HFF-Myc (cell line): ENCODE results near the gene CCNDBP1.

Source experiments
- DNase-seq: peaks from one replicate; pipeline ENCODE4 v3.0.0-alpha.2; 2011; ENCODE audit warnings: low read depth; ENCODE audit errors: extremely low read depth
- H3K4me3 ChIP-seq: replicated peaks from 2 replicates; pipeline ENCODE4 v1.5.1; 2011; ENCODE audit warnings: low read depth, mild to moderate bottlenecking, control low read depth, low read length
- CTCF ChIP-seq: IDR thresholded peaks from 2 replicates; pipeline ENCODE4 v1.5.1; 2012; ENCODE audit warnings: mild to moderate bottlenecking, low read depth, low read length, control low read depth; ENCODE audit errors: missing control alignments

CCNDBP1 gene

DNA sequence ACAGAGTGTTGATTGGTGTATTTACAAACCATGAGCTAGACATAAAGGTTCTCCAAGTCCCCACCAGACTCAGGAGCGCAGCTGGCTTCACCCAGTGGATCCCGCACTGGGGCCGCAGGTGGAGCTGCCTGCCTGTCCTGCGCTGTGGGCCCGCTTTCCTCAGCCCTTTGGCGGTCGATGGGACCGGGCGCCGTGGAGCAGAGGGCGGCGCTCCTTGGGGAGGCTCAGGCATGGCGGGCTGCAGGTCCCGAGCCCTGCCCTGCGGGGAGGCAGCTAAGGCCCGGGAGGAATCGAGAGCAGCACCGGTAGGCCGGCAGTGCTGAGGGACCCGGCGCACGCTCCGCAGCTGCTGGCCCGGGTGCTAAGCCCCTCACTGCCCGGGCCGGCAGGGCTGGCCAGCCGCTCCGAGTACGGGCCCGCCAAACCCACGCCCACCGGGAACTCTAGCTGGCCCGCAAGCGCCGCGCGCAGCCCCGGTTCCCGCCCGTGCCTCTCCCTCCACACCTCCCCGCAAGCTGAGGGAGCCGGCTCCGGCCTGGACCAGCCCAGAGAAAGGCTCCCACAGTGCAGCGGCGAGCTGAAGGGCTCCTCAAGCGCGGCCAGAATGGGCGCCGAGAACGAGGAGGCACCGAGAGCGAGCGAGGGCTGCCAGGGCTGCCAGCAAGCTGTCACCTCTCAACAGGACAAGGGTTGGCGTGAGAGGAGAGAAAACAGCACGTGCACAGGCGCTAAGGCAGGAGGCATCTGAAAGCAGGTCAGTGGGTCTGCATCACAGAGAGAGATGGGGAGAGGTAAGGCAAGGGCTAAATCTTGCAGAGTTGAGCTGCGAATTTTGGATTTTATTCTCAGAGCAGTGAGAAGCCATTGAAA lies 41.5 kb downstream of the CCNDBP1 start:
- no peak for DNase-seq
- no peak overlapping the region for H3K4me3 ChIP-seq
- TF ChIP-seq CTCF, result no peak

GRCh38 chr15:43229977-43230376 lies 44.8 kb downstream of the CCNDBP1 start:
- no peak for TF ChIP-seq CTCF
- no peak overlapping the region for H3K4me3 ChIP-seq
- DNase-seq, result no peak

- H3K4me3 ChIP-seq, result no peak overlapping the region
- no peak for TF ChIP-seq CTCF
- DNase-seq, result no peak
These were observed 45.5 kb downstream of the CCNDBP1 start for GRCh38 chr15:43230640-43231115.

DNA sequence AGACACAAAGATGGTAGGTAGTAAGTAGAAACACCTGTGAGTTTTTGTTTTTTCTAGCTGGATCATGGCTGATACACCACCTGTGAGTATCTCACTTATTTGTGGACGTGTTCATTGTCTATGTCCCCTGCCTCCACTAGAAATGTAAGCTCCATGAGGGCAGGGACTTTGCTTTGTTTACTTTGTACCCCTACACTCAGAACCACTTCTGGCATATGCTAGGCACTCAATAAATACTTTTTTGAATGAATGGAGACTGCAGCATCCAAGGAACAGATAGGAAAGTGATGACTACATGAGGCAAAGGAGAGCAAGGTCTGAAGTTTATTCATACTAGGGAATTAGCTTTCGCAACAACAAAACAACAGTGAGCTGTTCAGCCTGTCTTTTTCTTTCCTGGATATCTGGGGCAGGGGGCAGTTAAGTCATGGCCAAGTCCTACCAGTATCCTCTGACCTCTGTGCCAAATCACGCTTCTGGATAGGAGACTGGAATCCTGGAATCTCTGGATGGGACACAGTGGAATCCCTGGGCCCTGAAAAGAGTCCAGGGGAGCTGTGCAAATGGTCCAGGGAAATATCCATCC lies 47.2 kb downstream of the CCNDBP1 start:
- no peak for DNase-seq
- H3K4me3 ChIP-seq, result no peak overlapping the region
- no peak for TF ChIP-seq CTCF

GRCh38 chr15:43235536-43235935 lies 50.3 kb downstream of the CCNDBP1 start:
- H3K4me3 ChIP-seq, result no peak overlapping the region
- TF ChIP-seq CTCF, result no peak
- no peak for DNase-seq

GRCh38 chr15:43237842-43238470 lies 52.8 kb downstream of the CCNDBP1 start:
- no peak overlapping the region for H3K4me3 ChIP-seq
- DNase-seq, result no peak
- TF ChIP-seq CTCF, result no peak
